K562 (cell line): Measurements from ENCODE around the gene AZU1. TPM values are rescaled to one million over a fixed set of nuclear protein-coding genes. Genes with fewer than 3 reads are reported as not detected.

Experiments
- C11orf30 ChIP-seq: fragments of 450-650 bp; IDR thresholded peaks from 2 replicates; pipeline ENCODE4 v1.6.1; 2016; ENCODE audit warnings: low read depth, mild to moderate bottlenecking
- CBX8 ChIP-seq: fragments of 200-600 bp; sonication (generic); IDR thresholded peaks from 2 replicates; pipeline ENCODE4 v1.6.1; 2012; ENCODE audit warnings: borderline replicate concordance, mixed run types, low read depth, mild to moderate bottlenecking, moderate library complexity, mixed read lengths, low read length, control low read depth, inconsistent platforms; ENCODE audit not compliant: poor library complexity, severe bottlenecking; ENCODE audit errors: extremely low read depth
- CCNT2 ChIP-seq: IDR thresholded peaks from 2 replicates; pipeline ENCODE4 v1.6.1; 2011; ENCODE audit warnings: borderline replicate concordance, low read depth, mild to moderate bottlenecking, moderate library complexity, mixed read lengths, low read length; ENCODE audit not compliant: insufficient read length; ENCODE audit errors: extremely low read depth
- E2F1 ChIP-seq: sonication (generic); formaldehyde crosslinking; IDR thresholded peaks from 2 replicates; pipeline ENCODE4 v1.8.1; 2023; ENCODE audit warnings: mild to moderate bottlenecking, missing genetic modification reagents, moderate library complexity
- GABPB1 ChIP-seq: sonication (generic); formaldehyde crosslinking; IDR thresholded peaks from 2 replicates; pipeline ENCODE4 v1.8.0; 2022; ENCODE audit warnings: mild to moderate bottlenecking, missing genetic modification reagents
- MAZ ChIP-seq, 2 experiments: fragments of 450-650 bp in 1 of 2; sonication (generic) in 1 of 2; formaldehyde crosslinking; IDR thresholded peaks in 1 of 2; conservative IDR thresholded peaks in 1 of 2; 2 replicates each; pipeline versions ENCODE4 v1.4.0 to v1.5.0; 2020; ENCODE audit warnings: mild to moderate bottlenecking in 1 of 2, missing genetic modification reagents in 1 of 2
- MCM5 ChIP-seq: fragments of 450-650 bp; IDR thresholded peaks from 2 replicates; pipeline ENCODE4 v1.6.1; 2016; ENCODE audit warnings: low read depth
- RNF2 ChIP-seq: sonication (generic); IDR thresholded peaks from 2 replicates; pipeline ENCODE4 v1.6.1; 2016
- TAF1 ChIP-seq: IDR thresholded peaks from 2 replicates; pipeline ENCODE4 v1.6.1; 2011; ENCODE audit warnings: mild to moderate bottlenecking, low read length, moderate library complexity; ENCODE audit not compliant: insufficient read depth, control insufficient read depth, severe bottlenecking; ENCODE audit errors: extremely low read depth
- YY1 ChIP-seq, 3 experiments: IDR thresholded peaks; 2 replicates each; pipeline ENCODE4 v1.6.1; 2011; ENCODE audit warnings: low read length in 2 of 3, mild to moderate bottlenecking in 2 of 3, moderate library complexity in 2 of 3, borderline replicate concordance in 1 of 3, control low read depth in 1 of 3, low read depth in 1 of 3; ENCODE audit not compliant: insufficient read depth in 3 of 3, insufficient replicate concordance in 2 of 3, control insufficient read depth in 1 of 3, insufficient read length in 1 of 3; ENCODE audit errors: extremely low read depth in 1 of 3
- ZBED1 ChIP-seq: IDR thresholded peaks from 2 replicates; pipeline ENCODE4 v1.6.1; 2014
- ZEB2 ChIP-seq: fragments of 450-650 bp; IDR thresholded peaks from 2 replicates; pipeline ENCODE4 v1.6.1; 2016
- ZKSCAN1 ChIP-seq: fragments of 150-350 bp; IDR thresholded peaks from 2 replicates; pipeline ENCODE4 v1.6.1; 2016; ENCODE audit warnings: low read depth, low read length
- ZNF217 ChIP-seq: sonication (generic); formaldehyde crosslinking; IDR thresholded peaks from 2 replicates; pipeline ENCODE4 v1.8.0; 2022; ENCODE audit warnings: mild to moderate bottlenecking, missing genetic modification reagents
- ZNF444 ChIP-seq: fragments of 250-450 bp; sonication (Bioruptor Pico); IDR thresholded peaks from 2 replicates; pipeline ENCODE4 v1.4.0; 2020; ENCODE audit warnings: mild to moderate bottlenecking, moderate library complexity
- ZNF449 ChIP-seq: fragments of 250-450 bp; sonication (Bioruptor Pico); IDR thresholded peaks from 2 replicates; pipeline ENCODE4 v1.8.0; 2022; ENCODE audit warnings: moderate library complexity, mild to moderate bottlenecking, inconsistent platforms
- ZSCAN29 ChIP-seq: fragments of 450-650 bp; IDR thresholded peaks from 2 replicates; pipeline ENCODE4 v1.6.1; 2017
- polyA plus RNA-seq, 8 experiments: library from polyadenylated mRNA; depleted of rRNA in 4 of 8; stranded (reverse) in 5 of 8; unstranded in 3 of 8; fragments of >200 nt; fragmentation: Nextera tagmentation in 2 of 8; fragmentation: Illumina TruSeq in 1 of 8; extraction: Ambion mirVana in 2 of 8; extraction: Trizol in 1 of 8; gene quantifications; 2 replicates each; pipeline versions ENCODE4 v1.2.1 to v1.2.3, GENCODE V29; 2011 to 2014; ENCODE audit warnings: inconsistent platforms in 1 of 8, missing spikeins in 1 of 8
- total RNA-seq, 7 experiments: library from RNA; depleted of rRNA in 6 of 7; stranded (reverse); fragments of >200 nt in 6 of 7; fragmentation: Illumina TruSeq in 2 of 7; extraction: Trizol in 2 of 7; gene quantifications; 2 replicates each; pipeline versions ENCODE4 v1.2.1 to v1.2.3, GENCODE V29; 2011 to 2021; ENCODE audit warnings: low replicate concordance in 1 of 7
- TF ChIP-seq, protein P1 (sequence below): fragments of 450-650 bp; IDR thresholded peaks from 2 replicates; pipeline ENCODE4 v1.7.0; 2016; ENCODE audit warnings: borderline replicate concordance

Gene AZU1
- total and polyA plus RNA-seq, 9 of the 15 experiments (the other 6 are each of a cell fraction or from before 2014, with no cell fraction given) = 0.29 to 1.9 (median 0.59) TPM; not detected in 3

DNA sequence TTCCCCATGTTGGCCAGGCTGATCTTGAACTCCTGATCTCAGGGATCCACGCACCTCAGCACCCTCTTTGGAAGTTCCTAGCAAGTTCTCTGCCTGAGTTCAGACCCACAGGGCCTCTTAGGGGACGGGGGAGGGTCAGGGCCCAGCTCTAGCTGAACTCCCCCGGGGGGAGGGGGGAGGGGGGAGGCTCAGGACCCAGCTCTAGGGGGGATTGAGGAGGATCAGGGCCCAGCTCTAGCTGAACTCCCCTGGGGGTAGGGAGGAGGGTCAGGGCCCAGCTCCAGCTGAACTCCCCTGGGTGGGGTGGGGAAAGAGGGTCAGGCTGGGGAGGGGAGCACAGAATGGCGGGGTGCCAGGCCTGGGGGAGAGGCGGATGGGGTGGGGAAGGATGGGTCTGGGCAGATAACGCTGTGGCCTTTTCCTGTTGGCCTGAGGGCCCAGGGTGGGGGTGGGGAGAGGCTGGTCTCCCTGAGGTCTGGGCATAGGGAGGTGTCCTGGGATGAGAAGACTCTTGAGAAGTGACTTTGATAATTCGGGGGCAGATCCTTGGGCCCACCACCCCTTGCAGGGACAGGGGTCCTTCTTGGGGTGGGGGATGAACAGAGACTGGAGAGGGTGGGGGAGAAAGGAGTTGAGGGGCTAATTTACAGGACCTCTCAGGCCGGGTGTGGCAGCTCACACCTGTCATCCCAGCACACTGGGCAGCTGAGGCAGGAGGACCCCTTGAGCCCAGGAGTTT is 35.9 kb upstream of the AZU1 start (continued):
- TF ChIP-seq E2F1 (CRISPR knock-in tag) (no peak), MCM5 (no peak), TAF1 (peak; percentile 32), CCNT2 (peak; percentile 24), MAZ (CRISPR knock-in tag; conservative IDR thresholded peaks at IDR 0.05 in 1 of 2, IDR thresholded peaks at IDR 0.05 in 1 of 2) (peak in 1 of 2 experiments; percentile 74; a peak in 2 of 4 replicates), ZSCAN29 (no peak), CBX8 (no peak), ZNF449 (CRISPR knock-in tag) (no peak), ZBED1 (0 out of 2 replicates have a peak, but pooled peaks have one; percentile 63), ZKSCAN1 (no peak), RNF2 (peak; percentile 94), ZNF217 (CRISPR knock-in tag) (no peak), C11orf30 (no peak), GABPB1 (CRISPR knock-in tag) (peak; percentile 15; the same call in 1 of the 2 replicates), ZEB2 (no peak), YY1 (IDR thresholded peaks at IDR 0.05; ENCODE audit: borderline replicate concordance in 1 of 3, control insufficient read depth in 1 of 3, extremely low read depth in 1 of 3, insufficient read depth in 3 of 3, insufficient read length in 1 of 3, insufficient replicate concordance in 2 of 3, low read depth in 1 of 3, low read length in 2 of 3) (peak in 2 of 3 experiments; percentile 28 to 62), ZNF444 (CRISPR knock-in tag) (peak; percentile 74; the same call in 1 of the 2 replicates)
- TF ChIP-seq, protein P1, sequence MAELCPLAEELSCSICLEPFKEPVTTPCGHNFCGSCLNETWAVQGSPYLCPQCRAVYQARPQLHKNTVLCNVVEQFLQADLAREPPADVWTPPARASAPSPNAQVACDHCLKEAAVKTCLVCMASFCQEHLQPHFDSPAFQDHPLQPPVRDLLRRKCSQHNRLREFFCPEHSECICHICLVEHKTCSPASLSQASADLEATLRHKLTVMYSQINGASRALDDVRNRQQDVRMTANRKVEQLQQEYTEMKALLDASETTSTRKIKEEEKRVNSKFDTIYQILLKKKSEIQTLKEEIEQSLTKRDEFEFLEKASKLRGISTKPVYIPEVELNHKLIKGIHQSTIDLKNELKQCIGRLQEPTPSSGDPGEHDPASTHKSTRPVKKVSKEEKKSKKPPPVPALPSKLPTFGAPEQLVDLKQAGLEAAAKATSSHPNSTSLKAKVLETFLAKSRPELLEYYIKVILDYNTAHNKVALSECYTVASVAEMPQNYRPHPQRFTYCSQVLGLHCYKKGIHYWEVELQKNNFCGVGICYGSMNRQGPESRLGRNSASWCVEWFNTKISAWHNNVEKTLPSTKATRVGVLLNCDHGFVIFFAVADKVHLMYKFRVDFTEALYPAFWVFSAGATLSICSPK = no peak
